ENCODE results near the gene PLA1A.
"Not testable (repeated sequence)": the region's sequence is repeated elsewhere in the genome, so short reads cannot be mapped to it uniquely, and the experiment has no call there.

The PLA1A gene

GRCh38 chr3:119562307-119562961, 35.3 kb upstream of the PLA1A start:
- Mint-ChIP-seq H3K27me3 (peaks cover 9% of the 10 kb centered on the region), H3K9me3 (no peaks in the 10 kb centered on the region), H3K27ac (no peak overlapping the region), H3K4me3 (no peak overlapping the region), H3K4me1 (peaks cover 34% of the 10 kb centered on the region), H3K36me3 (peaks cover 5% of the 10 kb centered on the region)
- no peak for DNase-seq
- CTCF ChIA-PET: no interaction called here

GRCh38 chr3:119563334-119563733, 34.4 kb upstream of the PLA1A start:
- CTCF ChIA-PET, H3K27ac Mint-ChIP-seq, H3K9me3 Mint-ChIP-seq, H3K4me3 Mint-ChIP-seq, DNase-seq, H3K36me3 Mint-ChIP-seq: not testable (repeated sequence)
- Mint-ChIP-seq H3K4me1 (peaks cover 25% of the 10 kb centered on the region), H3K27me3 (peaks cover 18% of the 10 kb centered on the region)

GRCh38 chr3:119569156-119569555, 28.5 kb upstream of the PLA1A start:
- Mint-ChIP-seq H3K27me3 (peaks cover 52% of the 10 kb centered on the region), H3K4me1 (peaks cover 7% of the 10 kb centered on the region), H3K27ac (no peak overlapping the region), H3K4me3 (no peak overlapping the region), H3K36me3 (peaks cover 2% of the 10 kb centered on the region), H3K9me3 (no peaks in the 10 kb centered on the region)
- DNase-seq: no peak
- CTCF ChIA-PET: no interaction called here

- Mint-ChIP-seq H3K27ac (no peak overlapping the region), H3K9me3 (no peaks in the 10 kb centered on the region), H3K27me3 (peaks cover 48% of the 10 kb centered on the region), H3K4me3 (no peak overlapping the region), H3K4me1 (peaks cover 7% of the 10 kb centered on the region), H3K36me3 (no peaks in the 10 kb centered on the region)
- DNase-seq: no peak
- CTCF ChIA-PET: no interaction called here
These were observed 27.5 kb upstream of the PLA1A start for GRCh38 chr3:119570229-119570628.

GRCh38 chr3:119571230-119571629, 26.5 kb upstream of the PLA1A start:
- peaks cover 7% of the 10 kb centered on the region for H3K4me1 Mint-ChIP-seq
- H3K36me3 Mint-ChIP-seq: no peaks in the 10 kb centered on the region
- DNase-seq: no peak
- CTCF ChIA-PET: interaction anchor here (1.3 kb wide), 1 partner anchor 268 kb away, joined by 3 read pairs; no protein-coding TSS in a partner anchor
- no peak overlapping the region for H3K27ac Mint-ChIP-seq
- H3K27me3 Mint-ChIP-seq: peaks cover 48% of the 10 kb centered on the region
- H3K9me3 Mint-ChIP-seq: no peaks in the 10 kb centered on the region
- no peak overlapping the region for H3K4me3 Mint-ChIP-seq

- Mint-ChIP-seq H3K36me3 (no peaks in the 10 kb centered on the region), H3K27ac (no peak overlapping the region)
- CTCF ChIA-PET: interaction anchor here (1.3 kb wide), 1 partner anchor 269 kb away, joined by 3 read pairs; no protein-coding TSS in a partner anchor
These were observed 26.0 kb upstream of the PLA1A start for GRCh38 chr3:119571688-119572087.

GRCh38 chr3:119575507-119575906, 22.2 kb upstream of the PLA1A start:
- no peak for DNase-seq
- H3K9me3 Mint-ChIP-seq: no peaks in the 10 kb centered on the region
- no peak overlapping the region for H3K27ac Mint-ChIP-seq
- H3K4me1 Mint-ChIP-seq: peaks cover 10% of the 10 kb centered on the region
- H3K27me3 Mint-ChIP-seq: peaks cover 40% of the 10 kb centered on the region
- CTCF ChIA-PET: interaction anchor here (0.6 kb wide), 1 partner anchor 69 kb away, joined by 3 read pairs; no protein-coding TSS in a partner anchor
- no peaks in the 10 kb centered on the region for H3K36me3 Mint-ChIP-seq
- no peak overlapping the region for H3K4me3 Mint-ChIP-seq

More at GRCh38 chr3:119571688-119572087, 26.0 kb upstream of the PLA1A start:
- no peak overlapping the region for H3K4me3 Mint-ChIP-seq
- H3K27me3 Mint-ChIP-seq: peaks cover 48% of the 10 kb centered on the region
- H3K4me1 Mint-ChIP-seq: peaks cover 7% of the 10 kb centered on the region
- no peak for DNase-seq
- H3K9me3 Mint-ChIP-seq: no peaks in the 10 kb centered on the region

GRCh38 chr3:119579366-119580066, 18.2 kb upstream of the PLA1A start, which contains the start of gene ADPRH:
ADPRH (plus strand) TSS chr3:119579492; CDS start chr3:119582170, 2,678 bp downstream.
- DNase-seq: peak; percentile 63
- peak within 1 kb of the TSS; percentile 39 for H3K27ac Mint-ChIP-seq
- CTCF ChIA-PET: interaction anchor here (1.0 to 1.5 kb wide), 2 partner anchors 21 to 339 kb away, joined by 3 read pairs; partner anchors contain the start of gene B4GALT4
- H3K27me3 Mint-ChIP-seq: peaks cover 26% of the 10 kb centered on the region
- H3K36me3 Mint-ChIP-seq: no peaks in the 10 kb centered on the region
- peak within 1 kb of the TSS; percentile 86 for H3K4me3 Mint-ChIP-seq
- peaks cover 10% of the 10 kb centered on the region for H3K4me1 Mint-ChIP-seq
- no peaks in the 10 kb centered on the region for H3K9me3 Mint-ChIP-seq

- Mint-ChIP-seq H3K4me1 (peaks cover 10% of the 10 kb centered on the region), H3K9me3 (no peaks in the 10 kb centered on the region), H3K4me3 (peak overlapping the region; percentile 86), H3K36me3 (no peaks in the 10 kb centered on the region), H3K27me3 (peaks cover 26% of the 10 kb centered on the region), H3K27ac (no peak overlapping the region)
- DNase-seq: no peak
- CTCF ChIA-PET: interaction anchor here (0.7 to 1.5 kb wide), 5 partner anchors 11 to 345 kb away, joined by 3 read pairs; partner anchors contain the start of gene B4GALT4
These were observed 17.5 kb upstream of the PLA1A start for GRCh38 chr3:119580067-119580760.

- Mint-ChIP-seq H3K4me1 (peaks cover 10% of the 10 kb centered on the region), H3K27ac (no peak overlapping the region), H3K4me3 (no peak overlapping the region), H3K36me3 (no peaks in the 10 kb centered on the region), H3K9me3 (no peaks in the 10 kb centered on the region), H3K27me3 (peaks cover 26% of the 10 kb centered on the region)
- DNase-seq: no peak
- CTCF ChIA-PET: no interaction called here
These were observed 15.5 kb upstream of the PLA1A start for GRCh38 chr3:119582178-119582577.

GRCh38 chr3:119585208-119585607, 12.5 kb upstream of the PLA1A start:
- Mint-ChIP-seq H3K36me3 (peaks cover 5% of the 10 kb centered on the region), H3K9me3 (peaks cover 6% of the 10 kb centered on the region), H3K27me3 (peaks cover 28% of the 10 kb centered on the region), H3K4me1 (peaks cover 6% of the 10 kb centered on the region), H3K27ac (no peak overlapping the region), H3K4me3 (no peak overlapping the region)
- DNase-seq: no peak
- CTCF ChIA-PET: no interaction called here

GRCh38 chr3:119585856-119586570, 11.7 kb upstream of the PLA1A start:
- Mint-ChIP-seq H3K4me3 (no peak overlapping the region), H3K4me1 (peaks cover 6% of the 10 kb centered on the region), H3K27ac (no peak overlapping the region), H3K9me3 (peaks cover 11% of the 10 kb centered on the region), H3K36me3 (peaks cover 6% of the 10 kb centered on the region), H3K27me3 (peaks cover 29% of the 10 kb centered on the region)
- CTCF ChIA-PET: no interaction called here
- DNase-seq: no peak

- DNase-seq: no peak
- H3K27ac Mint-ChIP-seq: no peak overlapping the region
- H3K4me1 Mint-ChIP-seq: peaks cover 6% of the 10 kb centered on the region
- H3K36me3 Mint-ChIP-seq: peaks cover 6% of the 10 kb centered on the region
- H3K27me3 Mint-ChIP-seq: peaks cover 34% of the 10 kb centered on the region
- peaks cover 11% of the 10 kb centered on the region for H3K9me3 Mint-ChIP-seq
- CTCF ChIA-PET: interaction anchor here (1.5 kb wide), 1 partner anchor 14 kb away, joined by 4 read pairs; no protein-coding TSS in a partner anchor
- H3K4me3 Mint-ChIP-seq: no peak overlapping the region
These were observed 10.9 kb upstream of the PLA1A start for GRCh38 chr3:119586733-119587172.

Data from activated naive CD4-positive, alpha-beta T cell treated with anti-CD3 and anti-CD28 coated beads, Interleukin-2, amount 10 ng/mL, durations not matched to agents 7 days and 5 days (primary cell).